Limb (tissue), 2 donors: ENCODE measurements around the gene MYL7.

Experiments
- DNase-seq, 2 donors: peaks; one replicate each; pipeline ENCODE4 v3.0.0-alpha.2; 2016; ENCODE audit errors: extremely low spot score in 2 of 2

MYL7 gene

DNA sequence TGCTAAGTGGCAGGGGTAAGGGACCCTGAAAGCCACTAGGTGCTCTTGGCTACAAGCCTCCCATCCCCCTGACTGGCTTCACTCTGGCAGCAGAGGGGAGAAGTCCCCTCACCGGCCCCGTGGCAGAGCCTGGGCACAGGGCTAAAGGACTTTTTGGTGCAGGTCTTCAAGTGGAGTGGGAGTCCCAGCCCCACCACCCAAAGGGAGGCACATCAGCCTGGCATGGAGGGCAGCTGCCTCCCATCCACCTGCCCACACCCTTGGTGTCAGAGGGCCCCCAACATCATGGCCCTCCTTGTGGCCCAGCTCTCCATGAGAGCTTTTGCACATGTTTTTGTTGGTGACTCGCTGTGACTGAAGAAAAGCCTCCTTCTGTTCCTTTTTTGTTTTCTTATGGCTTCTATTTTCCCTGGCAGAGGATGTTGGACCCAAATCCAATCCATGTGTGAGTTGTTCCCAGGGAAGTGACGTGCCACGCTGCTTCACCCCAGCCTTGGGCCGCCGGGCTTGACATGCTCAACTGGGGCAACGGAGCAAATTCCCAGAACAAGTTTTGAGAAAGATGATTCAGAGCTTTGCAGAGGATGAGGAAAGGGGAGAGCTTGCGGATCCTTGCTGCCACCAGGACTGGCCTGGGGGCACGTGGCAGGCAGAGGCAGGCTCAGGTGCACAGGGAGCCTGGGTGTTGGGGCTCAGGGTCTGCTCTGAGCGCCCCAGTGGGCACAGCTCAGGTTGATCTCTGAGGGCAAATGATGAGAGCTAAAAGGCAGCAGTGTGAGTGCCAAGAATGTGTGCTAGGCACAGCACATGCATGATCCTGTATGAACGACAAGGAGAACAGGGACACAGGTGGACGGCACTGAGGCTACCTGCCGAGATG is 38.9 kb downstream of the MYL7 start:
- DNase-seq, result peak in 1 of 2 donors; percentile 29

DNA sequence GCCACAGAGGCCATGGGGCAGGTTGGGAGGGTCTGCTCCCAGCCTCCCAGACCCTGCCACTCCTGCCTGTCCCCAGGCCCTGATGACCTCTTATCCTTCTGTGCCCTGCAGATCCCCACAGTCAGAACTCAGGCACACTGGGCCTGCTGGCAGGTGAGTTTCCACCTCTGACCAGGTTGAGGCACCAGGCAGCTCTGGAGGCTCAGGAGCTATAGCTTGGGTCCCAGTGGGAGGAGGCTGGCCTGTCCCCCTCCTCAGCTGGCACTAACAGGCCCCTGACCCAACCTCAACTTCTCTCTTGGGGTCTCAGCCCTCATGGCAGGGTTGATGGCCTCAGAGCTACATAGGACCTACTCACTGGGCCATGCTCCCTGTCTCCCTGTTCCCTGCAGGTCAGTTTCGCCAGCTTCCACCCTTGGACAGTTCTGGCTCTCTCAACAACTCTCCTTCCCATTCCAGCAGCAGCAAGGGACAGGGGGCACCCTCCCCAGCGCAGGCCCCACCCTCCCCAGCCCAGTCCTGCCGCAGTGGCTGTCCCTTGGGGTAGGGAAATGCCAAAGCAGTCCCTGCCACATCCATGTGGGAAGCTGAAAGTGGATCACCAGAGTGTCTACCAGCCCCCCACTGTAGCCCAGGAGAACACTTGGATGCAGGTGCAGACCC is 39.7 kb downstream of the MYL7 start:
- no peak for DNase-seq

DNA sequence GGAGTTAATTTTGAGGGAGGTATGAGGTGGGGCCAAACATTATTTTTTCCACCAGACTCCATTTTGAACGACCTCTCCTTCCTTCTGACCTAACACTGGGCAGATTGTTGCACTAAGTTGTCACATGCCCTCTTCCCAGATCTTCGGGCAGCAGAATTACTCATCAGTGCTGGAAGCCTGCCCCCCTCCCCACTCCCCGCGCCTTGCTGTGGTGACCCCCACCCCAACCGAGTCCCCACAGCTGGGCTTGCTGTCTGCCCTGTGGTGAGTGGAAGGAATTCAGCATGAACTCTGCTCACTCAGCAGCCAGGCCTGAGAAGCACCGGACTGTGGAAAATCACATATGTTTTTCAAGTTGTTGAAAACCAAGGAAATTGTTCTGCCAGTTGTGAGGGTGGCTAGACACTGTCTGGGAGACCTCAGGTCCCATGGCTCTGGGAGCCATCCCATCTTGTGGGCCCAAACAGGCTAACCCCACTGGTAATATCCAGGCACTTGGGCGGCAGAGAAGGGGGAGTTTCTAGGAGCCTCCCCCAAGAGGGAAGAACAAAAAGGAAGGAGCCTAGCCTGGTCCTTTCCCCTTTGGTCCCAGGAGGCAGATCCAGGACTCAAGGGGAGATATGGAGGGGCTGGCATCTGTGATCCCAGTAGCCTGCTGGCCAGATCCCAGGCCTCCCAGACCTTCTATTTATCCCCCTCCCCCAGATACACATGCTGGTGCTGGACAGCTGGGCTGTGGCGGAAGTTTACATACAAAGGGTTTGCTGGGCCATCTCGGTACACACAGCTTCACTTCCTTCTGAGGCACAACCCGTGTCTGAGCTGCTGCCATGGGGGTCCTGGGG is 40.5 kb downstream of the MYL7 start:
- DNase-seq, result no peak

DNA sequence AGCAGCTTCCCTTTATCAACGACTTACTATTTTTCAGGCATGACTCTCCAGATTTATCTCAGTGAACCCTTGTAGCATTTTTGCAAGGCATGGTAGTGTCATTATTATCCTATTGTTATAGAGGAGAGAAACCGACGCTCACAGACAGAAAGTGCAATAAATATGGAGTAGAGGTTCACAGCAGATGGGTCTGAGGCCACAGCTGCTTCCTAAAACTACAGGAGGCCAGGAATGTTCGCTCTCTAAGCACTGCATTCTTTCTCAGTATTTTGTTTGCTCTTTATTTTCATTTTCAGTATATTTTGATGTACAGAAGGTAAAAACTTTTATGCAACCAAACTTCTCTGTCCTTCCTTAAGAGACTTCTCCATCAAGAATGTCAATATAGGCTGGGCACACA is 41.5 kb downstream of the MYL7 start:
- no peak for DNase-seq

DNA sequence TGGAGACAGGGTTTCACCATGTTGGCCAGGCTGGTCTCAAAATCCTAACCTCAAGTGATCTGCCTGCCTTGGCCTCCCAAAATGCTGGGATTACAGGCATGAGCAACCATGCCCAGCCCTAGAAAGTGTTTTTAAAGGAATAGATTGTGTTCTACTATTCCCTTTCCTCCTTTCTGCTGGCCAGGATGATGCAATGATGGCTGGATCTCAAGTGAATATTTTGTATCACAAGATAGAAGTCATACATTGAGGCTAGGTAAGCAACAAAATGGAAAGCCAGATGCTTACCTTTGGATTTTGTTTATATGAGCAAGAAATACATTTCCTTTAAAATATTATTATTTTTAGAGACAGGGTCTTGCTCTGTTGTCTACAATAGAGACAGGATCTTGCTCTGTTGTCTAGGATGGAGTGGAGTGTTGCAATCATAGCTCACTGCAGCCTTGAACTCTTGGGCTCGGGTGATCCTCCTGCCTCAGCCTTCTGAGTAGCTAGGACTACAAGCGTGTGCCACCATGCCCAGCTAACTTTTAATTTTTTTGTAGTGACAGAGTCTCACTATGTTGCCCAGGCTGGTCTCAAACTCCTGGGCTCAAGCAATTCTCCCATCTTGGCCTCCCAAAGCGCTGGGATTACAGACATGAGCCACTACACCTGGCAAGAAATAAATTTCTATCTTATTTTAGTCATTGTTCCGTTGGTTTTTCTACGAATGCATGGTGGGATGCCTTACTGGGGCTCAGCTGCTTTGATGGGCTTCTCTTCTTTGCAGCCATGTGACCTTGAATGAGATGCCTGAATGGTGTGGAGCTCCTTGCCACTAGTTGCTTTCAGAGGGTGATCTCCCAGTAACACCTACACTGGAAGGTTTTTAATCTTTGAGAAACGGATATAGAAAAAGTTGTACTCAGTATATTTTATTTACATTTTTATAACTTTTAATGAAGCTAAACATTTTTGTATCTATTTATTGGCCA is 42.8 kb downstream of the MYL7 start:
- no peak for DNase-seq

- no peak for DNase-seq
These were observed 43.8 kb downstream of the MYL7 start for GRCh38 chr7:44097064-44097932.

GRCh38 chr7:44096326-44096881 is 44.7 kb downstream of the MYL7 start:
- DNase-seq, result no peak

GRCh38 chr7:44095781-44096180 is 45.4 kb downstream of the MYL7 start:
- no peak for DNase-seq

GRCh38 chr7:44094883-44095592 is 46.1 kb downstream of the MYL7 start:
- DNase-seq, result no peak

GRCh38 chr7:44094365-44094764 is 46.8 kb downstream of the MYL7 start:
- DNase-seq, result no peak

DNA sequence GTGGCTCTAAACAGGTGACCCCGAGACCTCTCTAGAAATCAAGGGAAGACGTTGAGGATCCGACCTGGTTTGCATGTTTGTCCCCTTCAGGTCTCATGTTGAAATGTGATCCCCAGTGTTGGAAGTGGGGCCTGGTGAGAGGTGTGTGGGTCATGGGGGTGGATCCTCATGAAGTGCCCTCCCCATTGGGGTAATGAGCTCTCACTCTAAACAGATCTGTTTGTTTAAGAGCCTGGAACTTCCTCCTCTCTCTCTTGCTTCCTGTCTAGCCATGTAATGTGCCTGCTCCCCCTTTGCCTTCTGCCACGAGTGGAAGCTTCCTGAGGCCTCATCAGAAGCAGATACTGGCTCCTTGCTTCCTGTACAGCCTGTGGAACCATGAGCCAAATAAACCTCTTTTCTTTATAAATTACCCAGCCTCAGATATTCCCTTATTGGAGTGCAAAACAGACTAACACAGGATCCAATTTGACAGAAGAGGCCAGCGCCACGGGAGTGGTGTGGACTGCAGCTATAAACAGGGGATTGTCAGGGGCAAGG is 48.0 kb downstream of the MYL7 start:
- no peak for DNase-seq
